HCT116 (cell line): ENCODE data around the gene NCKAP5. TPM values are rescaled to one million over a fixed set of nuclear protein-coding genes. Genes with fewer than 3 reads are reported as not detected.
"Not testable (repeated sequence)": the region's sequence is repeated elsewhere in the genome, so short reads cannot be mapped to it uniquely, and the experiment has no call there.

Experiments
- ATAC-seq: fragments of 200-7000 bp; cut with Tn5 transposase; 2 replicates; pipeline ENCODE4 v1.9.1; 2020; ENCODE audit warnings: mild to moderate bottlenecking, moderate library complexity
- BruUV-seq: library from RNA; stranded (reverse); fragments of 400-500 nt; replicated peaks from 2 replicates; lab custom pipeline; 2021; lab: Mats Ljungman, UMichigan
- CTCF ChIA-PET: fragments of 300-600 bp; sonication (Branson Sonifier 250); formaldehyde crosslinking; loops from one replicate; lab custom pipeline; 2021; ENCODE audit warnings: antibody characterized with exemption; lab: Charles Lee
- POLR2A ChIA-PET: fragments of 300-600, 350-600 bp; sonication (Branson Sonifier 250); formaldehyde crosslinking; loops from one replicate; lab custom pipeline; 2021; ENCODE audit warnings: antibody characterized with exemption; lab: Charles Lee
- RAD21 ChIA-PET, 2 experiments: fragments of 300-600 bp; sonication (Branson Sonifier 250); formaldehyde crosslinking; loops; one replicate each; lab custom pipeline; 2023; ENCODE audit warnings: low total read pairs in 2 of 2; ENCODE audit not compliant: uncharacterized antibody in 2 of 2, unreplicated experiment in 2 of 2, low non-redundant PET in 1 of 2; lab: Charles Lee
- DNase-seq: peaks from one replicate; pipeline ENCODE4 v3.0.0-alpha.2; 2010; ENCODE audit warnings: low read depth, low spot score
- H2AFZ ChIP-seq: fragments of 200-600 bp; shearing (Covaris generic), sonication (generic); 2 replicates; pipeline ENCODE4 v1.6.1; 2017; ENCODE audit warnings: low read depth, mixed run types, mixed read lengths, antibody characterized with exemption, low read length; ENCODE audit not compliant: poor library complexity, severe bottlenecking
- H3K27ac ChIP-seq: 2 replicates; pipeline ENCODE4 v1.5.1; 2012; ENCODE audit warnings: low read depth, low read length
- H3K27me3 ChIP-seq: fragments of 200-600 bp; sonication (generic); 2 replicates; pipeline ENCODE4 v1.6.1; 2016; ENCODE audit warnings: mixed run types, low read length, mixed read lengths; ENCODE audit not compliant: insufficient read depth
- H3K36me3 ChIP-seq, 2 experiments: fragments of 200-500 bp in 1 of 2; fragments of 200-600 bp in 1 of 2; sonication (Bioruptor generic) in 1 of 2; sonication (generic) in 1 of 2; 2 replicates each; pipeline versions ENCODE4 v1.5.1 to v1.6.1; 2014 to 2016; ENCODE audit warnings: low read length in 2 of 2, inconsistent platforms in 1 of 2, mixed read lengths in 1 of 2, mixed run types in 1 of 2; ENCODE audit not compliant: insufficient read depth in 2 of 2, control insufficient read depth in 1 of 2
- H3K4me1 ChIP-seq, 2 experiments: fragments of 200-600 bp in 1 of 2; sonication (generic) in 1 of 2; 2 replicates each; pipeline versions ENCODE4 v1.5.1 to v1.6.1; 2012 to 2017; ENCODE audit warnings: low read length in 2 of 2, inconsistent platforms in 1 of 2, mild to moderate bottlenecking in 1 of 2, mixed read lengths in 1 of 2, mixed run types in 1 of 2, moderate library complexity in 1 of 2; ENCODE audit not compliant: insufficient read depth in 2 of 2, control insufficient read depth in 1 of 2
- H3K4me2 ChIP-seq: fragments of 200-600 bp; sonication (generic); 2 replicates; pipeline ENCODE4 v1.6.1; 2017; ENCODE audit warnings: mixed run types, low read length, mixed read lengths
- H3K4me3 ChIP-seq, 2 experiments: fragments of 200-600 bp in 1 of 2; sonication (generic) in 1 of 2; replicated peaks in 1 of 2; 2 replicates each; pipeline ENCODE4 v1.5.1; 2011 to 2016; ENCODE audit warnings: low read length in 2 of 2, control low read depth in 1 of 2, low read depth in 1 of 2, mild to moderate bottlenecking in 1 of 2, mixed read lengths in 1 of 2, mixed run types in 1 of 2
- H3K79me2 ChIP-seq: fragments of 200-600 bp; sonication (generic); 2 replicates; pipeline ENCODE4 v1.6.1; 2017; ENCODE audit warnings: mild to moderate bottlenecking, mixed run types, low read length, moderate library complexity, mixed read lengths; ENCODE audit not compliant: insufficient read depth
- H3K9ac ChIP-seq: fragments of 200-600 bp; sonication (generic); 2 replicates; pipeline ENCODE4 v1.6.1; 2016; ENCODE audit warnings: low read length, mixed read lengths
- H3K9me2 ChIP-seq: fragments of 200-600 bp; sonication (generic), shearing (Covaris generic); 2 replicates; pipeline ENCODE4 v1.6.1; 2017; ENCODE audit warnings: mixed run types, mild to moderate bottlenecking, moderate library complexity; ENCODE audit not compliant: insufficient read depth
- H3K9me3 ChIP-seq, 2 experiments: fragments of 200-500 bp in 1 of 2; fragments of 200-600 bp in 1 of 2; sonication (Bioruptor generic) in 1 of 2; sonication (generic) in 1 of 2; 2 replicates each; pipeline ENCODE4 v1.6.1; 2014 to 2017; ENCODE audit warnings: low read length in 2 of 2, mixed read lengths in 2 of 2, inconsistent platforms in 1 of 2, low read depth in 1 of 2, mild to moderate bottlenecking in 1 of 2, mixed run types in 1 of 2, moderate library complexity in 1 of 2; ENCODE audit not compliant: control insufficient read depth in 1 of 2, insufficient read depth in 1 of 2
- H4K20me1 ChIP-seq: fragments of 200-600 bp; sonication (generic), shearing (Covaris generic); 2 replicates; pipeline ENCODE4 v1.6.1; 2017; ENCODE audit warnings: mixed run types, mild to moderate bottlenecking, moderate library complexity; ENCODE audit not compliant: insufficient read depth
- CBX3 ChIP-seq: IDR thresholded peaks from 2 replicates; pipeline ENCODE4 v1.6.1; 2012; ENCODE audit warnings: low read depth
- CEBPB ChIP-seq: IDR thresholded peaks from 2 replicates; pipeline ENCODE4 v1.6.1; 2012; ENCODE audit warnings: low read depth
- EGR1 ChIP-seq: IDR thresholded peaks from 2 replicates; pipeline ENCODE4 v1.6.1; 2012; ENCODE audit warnings: low read depth
- ELF1 ChIP-seq: IDR thresholded peaks from 2 replicates; pipeline ENCODE4 v1.6.1; 2012; ENCODE audit warnings: low read depth, borderline replicate concordance
- EZH2 ChIP-seq: fragments of 200-600 bp; sonication (generic); IDR thresholded peaks from 2 replicates; pipeline ENCODE4 v1.6.1; 2017; ENCODE audit warnings: antibody characterized with exemption, mixed run types
- EZH2phosphoT487 ChIP-seq: fragments of 200-600 bp; IDR thresholded peaks from 2 replicates; pipeline ENCODE4 v1.6.1; 2018; ENCODE audit warnings: antibody characterized with exemption, borderline replicate concordance
- FOSL1 ChIP-seq: IDR thresholded peaks from 2 replicates; pipeline ENCODE4 v1.6.1; 2012; ENCODE audit warnings: low read depth
- JUND ChIP-seq: IDR thresholded peaks from 2 replicates; pipeline ENCODE4 v1.6.1; 2012
- POLR2A ChIP-seq: IDR thresholded peaks from 2 replicates; pipeline ENCODE4 v1.7.0; 2011; ENCODE audit warnings: borderline replicate concordance; ENCODE audit not compliant: insufficient read depth, insufficient read length; ENCODE audit errors: extremely low read depth
- RAD21 ChIP-seq: IDR thresholded peaks from 2 replicates; pipeline ENCODE4 v1.6.1; 2012; ENCODE audit warnings: low read depth, mild to moderate bottlenecking
- SIN3A ChIP-seq: IDR thresholded peaks from 2 replicates; pipeline ENCODE4 v1.6.1; 2012; ENCODE audit warnings: low read depth
- SP1 ChIP-seq: IDR thresholded peaks from 2 replicates; pipeline ENCODE4 v1.6.1; 2012; ENCODE audit warnings: low read depth
- TCF7L2 ChIP-seq: IDR thresholded peaks from 2 replicates; pipeline ENCODE4 v1.7.0; 2011; ENCODE audit warnings: borderline replicate concordance, inconsistent platforms; ENCODE audit not compliant: insufficient read depth, insufficient read length; ENCODE audit errors: extremely low read depth
- ZFX ChIP-seq: fragments of 450-650 bp; IDR thresholded peaks from 2 replicates; pipeline ENCODE4 v1.6.1; 2017
- ZNF274 ChIP-seq: fragments of 200-500 bp; sonication (Bioruptor generic); IDR thresholded peaks from 2 replicates; pipeline ENCODE4 v1.6.1; 2014; ENCODE audit warnings: mild to moderate bottlenecking, low read depth, low read length, inconsistent platforms
- intact Hi-C: fragments of 100-400 bp; cut with micrococcal nuclease; formaldehyde crosslinking; loops from 2 replicates; pipeline ENCODE4 v1.10.0; 2022
- total RNA-seq: library from RNA; stranded (reverse); gene quantifications from one replicate; pipeline ENCODE4 v1.2.1, GENCODE V29; 2021; ENCODE audit not compliant: unreplicated experiment
- TF ChIP-seq, protein P1 (sequence below), 3 experiments: fragments of 200-600 bp in 1 of 3; sonication (generic) in 1 of 3; IDR thresholded peaks in 2 of 3; conservative IDR thresholded peaks in 1 of 3; 2 replicates each; pipeline ENCODE4 v1.5.1; 2012 to 2017; ENCODE audit warnings: low read depth in 2 of 3, low read length in 2 of 3, antibody characterized with exemption in 1 of 3, borderline replicate concordance in 1 of 3, control low read depth in 1 of 3, mild to moderate bottlenecking in 1 of 3, mixed read lengths in 1 of 3, mixed run types in 1 of 3, moderate library complexity in 1 of 3; ENCODE audit not compliant: insufficient read depth in 1 of 3
- TF ChIP-seq, protein P2 (sequence below): IDR thresholded peaks from 2 replicates; pipeline ENCODE4 v1.6.1; 2012
- TF ChIP-seq, protein P3 (sequence below): IDR thresholded peaks from 2 replicates; pipeline ENCODE4 v1.6.1; 2011; ENCODE audit warnings: mild to moderate bottlenecking, low read length, moderate library complexity; ENCODE audit not compliant: insufficient replicate concordance; ENCODE audit errors: extremely low read depth

NCKAP5 gene
- total RNA-seq, 1 experiment from 2014 or later = 0.30 TPM

DNA sequence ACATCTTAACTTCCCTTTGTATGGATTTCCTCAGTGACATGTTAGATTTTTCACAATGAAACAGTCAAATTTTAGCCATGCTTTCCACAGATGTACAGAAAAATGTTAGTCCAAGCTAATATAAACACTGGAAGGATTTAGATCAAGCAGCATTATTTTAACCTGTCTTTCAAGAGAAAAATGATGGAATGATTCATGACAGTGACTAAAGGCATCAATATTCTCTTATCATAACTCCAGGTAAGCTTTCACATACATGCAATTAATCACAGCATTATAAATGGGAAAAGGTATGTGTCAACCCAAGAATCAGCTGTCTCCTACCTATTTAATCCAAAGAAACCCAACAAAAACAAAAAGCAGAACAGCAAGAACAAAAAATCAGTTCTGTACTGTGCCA, 92.7 kb downstream of the NCKAP5 start:
- no peak overlapping the region for H3K9ac ChIP-seq
- no peak overlapping the region for H2AFZ ChIP-seq
- no TSS peak for BruUV-seq
- no peaks in the 10 kb centered on the region for H3K4me1 ChIP-seq
- H3K36me3 ChIP-seq = no peaks in the 10 kb centered on the region
- no peaks in the 10 kb centered on the region for H3K9me3 ChIP-seq
- H3K4me2 ChIP-seq = no peak overlapping the region
- H3K4me3 ChIP-seq = no peak overlapping the region
- DNase-seq (no peak), ATAC-seq (no peak)
- TF ChIP-seq SIN3A = no peak
- no peak for TF ChIP-seq ZNF274
- no peak for TF ChIP-seq EGR1
- TF ChIP-seq CBX3 = no peak
- TF ChIP-seq FOSL1 = no peak
- no peak for TF ChIP-seq EZH2
- no peak for TF ChIP-seq JUND
- TF ChIP-seq POLR2A = no peak
- no peak for TF ChIP-seq ELF1
- no peak for TF ChIP-seq CEBPB
- TF ChIP-seq, protein P1, sequence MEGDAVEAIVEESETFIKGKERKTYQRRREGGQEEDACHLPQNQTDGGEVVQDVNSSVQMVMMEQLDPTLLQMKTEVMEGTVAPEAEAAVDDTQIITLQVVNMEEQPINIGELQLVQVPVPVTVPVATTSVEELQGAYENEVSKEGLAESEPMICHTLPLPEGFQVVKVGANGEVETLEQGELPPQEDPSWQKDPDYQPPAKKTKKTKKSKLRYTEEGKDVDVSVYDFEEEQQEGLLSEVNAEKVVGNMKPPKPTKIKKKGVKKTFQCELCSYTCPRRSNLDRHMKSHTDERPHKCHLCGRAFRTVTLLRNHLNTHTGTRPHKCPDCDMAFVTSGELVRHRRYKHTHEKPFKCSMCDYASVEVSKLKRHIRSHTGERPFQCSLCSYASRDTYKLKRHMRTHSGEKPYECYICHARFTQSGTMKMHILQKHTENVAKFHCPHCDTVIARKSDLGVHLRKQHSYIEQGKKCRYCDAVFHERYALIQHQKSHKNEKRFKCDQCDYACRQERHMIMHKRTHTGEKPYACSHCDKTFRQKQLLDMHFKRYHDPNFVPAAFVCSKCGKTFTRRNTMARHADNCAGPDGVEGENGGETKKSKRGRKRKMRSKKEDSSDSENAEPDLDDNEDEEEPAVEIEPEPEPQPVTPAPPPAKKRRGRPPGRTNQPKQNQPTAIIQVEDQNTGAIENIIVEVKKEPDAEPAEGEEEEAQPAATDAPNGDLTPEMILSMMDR (IDR thresholded peaks at IDR 0.05 in 2 of 3, conservative IDR thresholded peaks at IDR 0.05 in 1 of 3; ENCODE audit: borderline replicate concordance in 1 of 3, insufficient read depth in 1 of 3, low read depth in 2 of 3, low read length in 2 of 3) = no peak
- no peak for TF ChIP-seq RAD21
- no peak for TF ChIP-seq ZFX
- TF ChIP-seq SP1 = no peak
- TF ChIP-seq, protein P2, sequence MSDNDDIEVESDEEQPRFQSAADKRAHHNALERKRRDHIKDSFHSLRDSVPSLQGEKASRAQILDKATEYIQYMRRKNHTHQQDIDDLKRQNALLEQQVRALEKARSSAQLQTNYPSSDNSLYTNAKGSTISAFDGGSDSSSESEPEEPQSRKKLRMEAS = no peak
- TF ChIP-seq, protein P3, sequence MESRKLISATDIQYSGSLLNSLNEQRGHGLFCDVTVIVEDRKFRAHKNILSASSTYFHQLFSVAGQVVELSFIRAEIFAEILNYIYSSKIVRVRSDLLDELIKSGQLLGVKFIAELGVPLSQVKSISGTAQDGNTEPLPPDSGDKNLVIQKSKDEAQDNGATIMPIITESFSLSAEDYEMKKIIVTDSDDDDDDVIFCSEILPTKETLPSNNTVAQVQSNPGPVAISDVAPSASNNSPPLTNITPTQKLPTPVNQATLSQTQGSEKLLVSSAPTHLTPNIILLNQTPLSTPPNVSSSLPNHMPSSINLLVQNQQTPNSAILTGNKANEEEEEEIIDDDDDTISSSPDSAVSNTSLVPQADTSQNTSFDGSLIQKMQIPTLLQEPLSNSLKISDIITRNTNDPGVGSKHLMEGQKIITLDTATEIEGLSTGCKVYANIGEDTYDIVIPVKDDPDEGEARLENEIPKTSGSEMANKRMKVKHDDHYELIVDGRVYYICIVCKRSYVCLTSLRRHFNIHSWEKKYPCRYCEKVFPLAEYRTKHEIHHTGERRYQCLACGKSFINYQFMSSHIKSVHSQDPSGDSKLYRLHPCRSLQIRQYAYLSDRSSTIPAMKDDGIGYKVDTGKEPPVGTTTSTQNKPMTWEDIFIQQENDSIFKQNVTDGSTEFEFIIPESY = no peak
- TF ChIP-seq TCF7L2 = no peak
- no peak for TF ChIP-seq EZH2phosphoT487
- H3K9me2 ChIP-seq = no peaks in the 10 kb centered on the region
- H3K79me2 ChIP-seq = no peaks in the 10 kb centered on the region
- H3K27me3 ChIP-seq = no peaks in the 10 kb centered on the region
- no peaks in the 10 kb centered on the region for H4K20me1 ChIP-seq
- ChIA-PET POLR2A (no interaction called here), RAD21 (no interaction called here), CTCF (no interaction called here)
- no peak overlapping the region for H3K27ac ChIP-seq
- intact Hi-C loops = no loop called here

DNA sequence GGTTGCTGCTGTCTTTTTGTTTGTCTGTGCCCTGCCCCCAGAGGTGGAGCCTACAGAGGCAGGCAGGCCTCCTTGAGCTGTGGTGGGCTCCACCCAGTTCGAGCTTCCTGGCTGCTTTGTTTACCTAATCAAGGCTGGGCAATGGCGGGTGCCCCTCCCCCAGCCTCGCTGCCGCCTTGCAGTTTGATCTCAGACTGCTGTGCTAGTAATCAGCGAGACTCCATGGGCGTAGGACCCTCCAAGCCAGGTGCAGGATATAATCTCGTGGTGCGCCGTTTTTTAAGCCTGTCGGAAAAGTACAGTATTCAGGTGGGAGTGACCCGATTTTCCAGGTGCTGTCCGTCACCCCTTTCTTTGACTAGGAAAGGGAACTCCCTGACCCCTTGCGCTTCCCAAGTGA, 97.8 kb downstream of the NCKAP5 start:
- DNase-seq, H3K9me2 ChIP-seq, H3K9me3 ChIP-seq, CTCF ChIA-PET, H3K27me3 ChIP-seq, H4K20me1 ChIP-seq, H3K9ac ChIP-seq, H3K4me1 ChIP-seq, POLR2A ChIA-PET, BruUV-seq, H3K79me2 ChIP-seq, ATAC-seq, RAD21 ChIA-PET, H3K4me2 ChIP-seq, H3K36me3 ChIP-seq, H3K27ac ChIP-seq, H3K4me3 ChIP-seq, intact Hi-C loops, H2AFZ ChIP-seq: not testable (repeated sequence)
